ENCODE data around the gene NBAS.

- TF ChIP-seq EZH2 (IDR thresholded peaks at IDR 0.05; ENCODE audit: low read length) (no peak), CTCF (optimal IDR thresholded peaks at IDR 0.05 in 1 of 3, IDR thresholded peaks at IDR 0.05 in 1 of 3, conservative IDR thresholded peaks at IDR 0.05 in 1 of 3; ENCODE audit: extremely low read depth in 1 of 3, insufficient read depth in 2 of 3, low read length in 3 of 3) (no peak)
Observed at GRCh38 chr2:15145046-15145817, 415.9 kb downstream of the NBAS start.

Data from keratinocyte (primary cell).